Amniotic stem cell (primary cell): ENCODE results near the gene HMGXB4.
A peak's percentile ranks its signal among the peaks of the same experiment; 100 is the strongest.
"Not testable (repeated sequence)": the region's sequence is repeated elsewhere in the genome, so short reads cannot be mapped to it uniquely, and the experiment has no call there.

ENCODE experiments used
- DNase-seq: peaks from one replicate; lab custom pipeline; 2025; lab: John Stamatoyannopoulos, UW

HMGXB4 gene

GRCh38 chr22:35257321-35258190 lies at the start of gene HMGXB4:
HMGXB4 (plus strand) TSS chr22:35257493; CDS start chr22:35262391, 4,898 bp downstream.
- peak; percentile 80 for DNase-seq

GRCh38 chr22:35208003-35208402 lies 49.3 kb upstream of the HMGXB4 start:
- no peak for DNase-seq

GRCh38 chr22:35209203-35209602 lies 48.1 kb upstream of the HMGXB4 start:
- DNase-seq: no peak

GRCh38 chr22:35212009-35212408 lies 45.3 kb upstream of the HMGXB4 start:
- DNase-seq: no peak

GRCh38 chr22:35212996-35213395 lies 44.3 kb upstream of the HMGXB4 start:
- no peak for DNase-seq

- DNase-seq: no peak
Measured at GRCh38 chr22:35214968-35215367, 42.3 kb upstream of the HMGXB4 start.

- DNase-seq: no peak
Measured at GRCh38 chr22:35215993-35216392, 41.3 kb upstream of the HMGXB4 start.

GRCh38 chr22:35217527-35217926 lies 39.8 kb upstream of the HMGXB4 start:
- DNase-seq: no peak

- DNase-seq: no peak
Measured at GRCh38 chr22:35218079-35218478, 39.2 kb upstream of the HMGXB4 start.

- DNase-seq: peak; percentile 5
Measured at GRCh38 chr22:35219012-35219411, 38.3 kb upstream of the HMGXB4 start.

- no peak for DNase-seq
Measured at GRCh38 chr22:35220221-35220620, 37.1 kb upstream of the HMGXB4 start.

GRCh38 chr22:35225010-35225409 lies 32.3 kb upstream of the HMGXB4 start:
- DNase-seq: no peak

- DNase-seq: no peak
Measured at GRCh38 chr22:35226958-35227647, 30.2 kb upstream of the HMGXB4 start.

- DNase-seq: no peak
Measured at GRCh38 chr22:35229865-35230264, 27.4 kb upstream of the HMGXB4 start.

GRCh38 chr22:35230417-35230816 lies 26.9 kb upstream of the HMGXB4 start:
- DNase-seq: no peak

- no peak for DNase-seq
Measured at GRCh38 chr22:35230839-35231584, 26.3 kb upstream of the HMGXB4 start.

- DNase-seq: peak; percentile 6
Measured at GRCh38 chr22:35231585-35232084, 25.7 kb upstream of the HMGXB4 start.

GRCh38 chr22:35238749-35239148 lies 18.5 kb upstream of the HMGXB4 start:
- DNase-seq: not testable (repeated sequence)

- not testable (repeated sequence) for DNase-seq
Measured at GRCh38 chr22:35244507-35244906, 12.8 kb upstream of the HMGXB4 start.

- no peak for DNase-seq
Measured at GRCh38 chr22:35250156-35250555, 7.1 kb upstream of the HMGXB4 start.

- no peak for DNase-seq
Measured at GRCh38 chr22:35253946-35254345, 3.3 kb upstream of the HMGXB4 start.

GRCh38 chr22:35257002-35257320 lies 332 bp upstream of the HMGXB4 start:
- DNase-seq: no peak
